DOHH2 (cell line): Measurements from ENCODE around the gene RABGAP1L.

Source experiments
- H3F3A ChIP-seq: fragments of 200-600 bp; sonication (generic), shearing (Covaris generic); 2 replicates; pipeline ENCODE4 v1.6.0; 2016; ENCODE audit warnings: antibody characterized with exemption, mild to moderate bottlenecking; ENCODE audit not compliant: control insufficient read depth, insufficient read depth
- H3K27ac ChIP-seq: fragments of 200-600 bp; sonication (generic); 2 replicates; pipeline ENCODE4 v1.5.1; 2014; ENCODE audit warnings: low read depth, mild to moderate bottlenecking, low read length, moderate library complexity
- H3K27me3 ChIP-seq: fragments of 200-600 bp; sonication (generic); 2 replicates; pipeline ENCODE4 v1.6.1; 2014; ENCODE audit warnings: mild to moderate bottlenecking, low read length, mixed read lengths; ENCODE audit not compliant: control insufficient read depth
- H3K36me3 ChIP-seq: fragments of 200-600 bp; sonication (generic); 2 replicates; pipeline ENCODE4 v1.6.1; 2014; ENCODE audit warnings: mild to moderate bottlenecking, low read length, moderate library complexity, mixed read lengths; ENCODE audit not compliant: control insufficient read depth
- H3K4me1 ChIP-seq: fragments of 200-600 bp; sonication (generic); 2 replicates; pipeline ENCODE4 v1.6.1; 2014; ENCODE audit warnings: mild to moderate bottlenecking, low read length, mixed read lengths; ENCODE audit not compliant: control insufficient read depth
- H3K4me2 ChIP-seq: fragments of 200-600 bp; sonication (generic); 2 replicates; pipeline ENCODE4 v1.6.0; 2014; ENCODE audit warnings: mild to moderate bottlenecking, low read length, moderate library complexity
- H3K4me3 ChIP-seq: fragments of 200-600 bp; sonication (generic); 2 replicates; pipeline ENCODE4 v1.5.1; 2014; ENCODE audit warnings: mild to moderate bottlenecking, low read length, mixed read lengths
- H3K79me2 ChIP-seq: fragments of 200-600 bp; sonication (generic); 2 replicates; pipeline ENCODE4 v1.6.1; 2014; ENCODE audit warnings: mild to moderate bottlenecking, low read length, mixed read lengths; ENCODE audit not compliant: control insufficient read depth
- H3K9me2 ChIP-seq: fragments of 200-600 bp; sonication (generic); replicated peaks from 2 replicates; pipeline ENCODE4 v1.6.1; 2014; ENCODE audit warnings: mild to moderate bottlenecking, low read length, mixed read lengths; ENCODE audit not compliant: control insufficient read depth
- H3K9me3 ChIP-seq: fragments of 200-600 bp; sonication (generic); 2 replicates; pipeline ENCODE4 v1.6.1; 2014; ENCODE audit warnings: antibody characterized with exemption, low read length, mixed read lengths; ENCODE audit not compliant: control insufficient read depth, insufficient read depth
- H4K20me1 ChIP-seq: fragments of 200-600 bp; sonication (generic); 2 replicates; pipeline ENCODE4 v1.6.0; 2014; ENCODE audit warnings: low read depth, mild to moderate bottlenecking, antibody characterized with exemption, low read length, moderate library complexity; ENCODE audit not compliant: control insufficient read depth, insufficient read depth
- CTCF ChIP-seq: fragments of 200-600 bp; sonication (generic); IDR thresholded peaks from one replicate; pipeline ENCODE4 v1.5.1; 2014; ENCODE audit warnings: antibody characterized with exemption, mild to moderate bottlenecking, low read depth, low read length; ENCODE audit not compliant: poor library complexity, severe bottlenecking
- EZH2phosphoT487 ChIP-seq: fragments of 200-600 bp; sonication (generic); IDR thresholded peaks from 2 replicates; pipeline ENCODE4 v1.6.1; 2017; ENCODE audit warnings: borderline replicate concordance, mild to moderate bottlenecking, antibody characterized with exemption, low read length, moderate library complexity, mixed read lengths

Gene RABGAP1L

GRCh38 chr1:174417921-174418320, 258.6 kb downstream of the RABGAP1L start:
- no peak for TF ChIP-seq CTCF
- no peak for TF ChIP-seq EZH2phosphoT487
- H4K20me1 ChIP-seq, result no peaks in the 10 kb centered on the region
- no peaks in the 10 kb centered on the region for H3K27me3 ChIP-seq
- peaks cover 2% of the 10 kb centered on the region; the same call in 1 of the 2 replicates for H3F3A ChIP-seq
- H3K9me2 ChIP-seq, result no peaks in the 10 kb centered on the region
- peaks cover 34% of the 10 kb centered on the region for H3K79me2 ChIP-seq
- H3K36me3 ChIP-seq, result peaks cover 23% of the 10 kb centered on the region
- H3K4me3 ChIP-seq, result no peak overlapping the region
- H3K27ac ChIP-seq, result no peak overlapping the region
- H3K9me3 ChIP-seq, result no peaks in the 10 kb centered on the region
- H3K4me2 ChIP-seq, result no peak overlapping the region
- peaks cover 42% of the 10 kb centered on the region for H3K4me1 ChIP-seq

GRCh38 chr1:174425121-174425520, 265.8 kb downstream of the RABGAP1L start:
- H3K79me2 ChIP-seq, result peaks cover 9% of the 10 kb centered on the region
- H3K27me3 ChIP-seq, result no peaks in the 10 kb centered on the region
- H3K4me2 ChIP-seq, result no peak overlapping the region
- no peak overlapping the region for H3K27ac ChIP-seq
- H3K4me1 ChIP-seq, result no peaks in the 10 kb centered on the region
- H3F3A ChIP-seq, result 0 out of 2 replicates have a peak, but pooled peaks cover 8% of the 10 kb centered on the region
- no peak overlapping the region for H3K4me3 ChIP-seq
- H3K9me2 ChIP-seq, result no peaks in the 10 kb centered on the region
- 0 out of 2 replicates have a peak, but pooled peaks cover 12% of the 10 kb centered on the region for H3K36me3 ChIP-seq
- no peak for TF ChIP-seq CTCF
- no peak for TF ChIP-seq EZH2phosphoT487
- no peaks in the 10 kb centered on the region for H4K20me1 ChIP-seq
- no peaks in the 10 kb centered on the region for H3K9me3 ChIP-seq

- Histone ChIP-seq H3K4me1 (no peaks in the 10 kb centered on the region), H3K79me2 (peaks cover 9% of the 10 kb centered on the region), H4K20me1 (no peaks in the 10 kb centered on the region), H3K27ac (no peak overlapping the region), H3K9me2 (no peaks in the 10 kb centered on the region), H3K4me2 (no peak overlapping the region), H3F3A (0 out of 2 replicates have a peak, but pooled peaks cover 8% of the 10 kb centered on the region), H3K9me3 (no peaks in the 10 kb centered on the region), H3K4me3 (no peak overlapping the region), H3K27me3 (no peaks in the 10 kb centered on the region), H3K36me3 (0 out of 2 replicates have a peak, but pooled peaks cover 9% of the 10 kb centered on the region)
- no peak for TF ChIP-seq CTCF
- TF ChIP-seq EZH2phosphoT487, result no peak
Measured at GRCh38 chr1:174426153-174426552, 266.8 kb downstream of the RABGAP1L start.
